ENCODE data around the gene MYPOP.

MYPOP gene

GRCh38 chr19:45863840-45864628 is 38.4 kb downstream of the MYPOP start, which contains the start of gene FOXA3:
Gene FOXA3 (plus strand): TSS chr19:45864326. CDS start chr19:45864457, 131 bp downstream.
- peak; percentile 64 for TF ChIP-seq CTCF (IDR thresholded peaks at IDR 0.05; ENCODE audit: insufficient read depth, low read depth, low read length, missing control alignments)

GRCh38 chr19:45863335-45863839 is 39.0 kb downstream of the MYPOP start:
- TF ChIP-seq CTCF (IDR thresholded peaks at IDR 0.05; ENCODE audit: insufficient read depth, low read depth, low read length, missing control alignments): no peak
- H3K4me3 ChIP-seq (ENCODE audit: low read depth, low read length): peak overlapping the region; percentile 64
- no peak for DNase-seq (ENCODE audit: low read depth)

More at GRCh38 chr19:45863840-45864628, 38.4 kb downstream of the MYPOP start, which contains the start of gene FOXA3:
- peak; percentile 69 for DNase-seq (ENCODE audit: low read depth)
- H3K4me3 ChIP-seq (ENCODE audit: low read depth, low read length): peak within 1 kb of the TSS; percentile 64

- TF ChIP-seq CTCF (IDR thresholded peaks at IDR 0.05; ENCODE audit: insufficient read depth, low read depth, low read length, missing control alignments): no peak
- H3K4me3 ChIP-seq (ENCODE audit: low read depth, low read length): peak within 1 kb of the TSS; percentile 64
- peak; percentile 99 for DNase-seq (ENCODE audit: low read depth)
These were observed 39.7 kb downstream of the MYPOP start, which contains the start of gene SYMPK for GRCh38 chr19:45862564-45863334. Gene SYMPK (minus strand): TSS chr19:45863147. CDS start chr19:45854495, 8,652 bp downstream.

GRCh38 chr19:45862271-45862563 is 40.2 kb downstream of the MYPOP start:
- DNase-seq (ENCODE audit: low read depth): no peak

GRCh38 chr19:45860359-45861259 is 41.8 kb downstream of the MYPOP start:
- TF ChIP-seq CTCF (IDR thresholded peaks at IDR 0.05; ENCODE audit: insufficient read depth, low read depth, low read length, missing control alignments): no peak
- H3K4me3 ChIP-seq (ENCODE audit: low read depth, low read length): peak overlapping the region; percentile 60; the same call in 1 of the 2 replicates
- no peak for DNase-seq (ENCODE audit: low read depth)

More at GRCh38 chr19:45862271-45862563, 40.2 kb downstream of the MYPOP start:
- peak overlapping the region; percentile 60 for H3K4me3 ChIP-seq (ENCODE audit: low read depth, low read length)
- no peak for TF ChIP-seq CTCF (IDR thresholded peaks at IDR 0.05; ENCODE audit: insufficient read depth, low read depth, low read length, missing control alignments)

GRCh38 chr19:45854167-45854778 is 48.1 kb downstream of the MYPOP start:
- no peak for TF ChIP-seq CTCF (IDR thresholded peaks at IDR 0.05; ENCODE audit: insufficient read depth, low read depth, low read length, missing control alignments)
- no peak overlapping the region for H3K4me3 ChIP-seq (ENCODE audit: low read depth, low read length)
- no peak for DNase-seq (ENCODE audit: low read depth)

Measured in GM12865 (cell line).